ENCODE data around the gene MAFB. TPM values are rescaled to one million over a fixed set of nuclear protein-coding genes. Genes with fewer than 3 reads are reported as not detected.

MAFB gene
- total RNA-seq, 1 experiment from 2014 or later: 57.0 TPM

GRCh38 chr20:40688129-40689099, 622 bp downstream of the MAFB start:
- BruUV-seq (replicated peaks): no TSS peak
- Histone ChIP-seq H3K27ac (ENCODE audit: low read depth, low read length, poor library complexity, severe bottlenecking) (peak overlapping the region; percentile 68), H3K36me3 (ENCODE audit: insufficient read depth, low read length, poor library complexity, severe bottlenecking) (peaks cover 15% of the 10 kb centered on the region), H3K9me3 (ENCODE audit: low read depth, low read length, poor library complexity, severe bottlenecking) (no peaks in the 10 kb centered on the region), H3K27me3 (replicated peaks; ENCODE audit: insufficient read depth, low read depth, low read length, poor library complexity) (peaks cover 5% of the 10 kb centered on the region), H3K4me3 (ENCODE audit: low read depth, low read length, poor library complexity, severe bottlenecking) (peak overlapping the region; percentile 78), H3K4me1 (ENCODE audit: insufficient read depth, low read length, poor library complexity, severe bottlenecking) (peaks cover 15% of the 10 kb centered on the region)
- intact Hi-C loops (cut with micrococcal nuclease; ENCODE audit: unreplicated experiment): loop anchor here (5.0 to 10.0 kb wide), 4 partner anchors 36 to 1424 kb away; no protein-coding TSS in a partner anchor
- DNase-seq (ENCODE audit: low spot score): peak; percentile 44
- POLR2A ChIA-PET (ENCODE audit: low non-redundant PET): interaction anchor here (0.6 to 0.9 kb wide), 3 partner anchors 34 to 1928 kb away, joined by 3 read pairs; no protein-coding TSS in a partner anchor
- CTCF ChIA-PET: interaction anchor here (0.7 to 1.2 kb wide), 2 partner anchors 347 to 529 kb away, joined by 4 to 7 read pairs; no protein-coding TSS in a partner anchor
- TF ChIP-seq EZH2 (IDR thresholded peaks at IDR 0.05; ENCODE audit: borderline replicate concordance, low read depth, low read length, poor library complexity, severe bottlenecking) (no peak), CTCF (conservative IDR thresholded peaks at IDR 0.05; ENCODE audit: low read depth, low read length) (no peak)

- TF ChIP-seq EZH2 (IDR thresholded peaks at IDR 0.05; ENCODE audit: borderline replicate concordance, low read depth, low read length, poor library complexity, severe bottlenecking) (no peak), CTCF (conservative IDR thresholded peaks at IDR 0.05; ENCODE audit: low read depth, low read length) (no peak)
- CTCF ChIA-PET: no interaction called here
- intact Hi-C loops (cut with micrococcal nuclease; ENCODE audit: unreplicated experiment): loop anchor here (5.0 to 10.0 kb wide), 4 partner anchors 35 to 1423 kb away; no protein-coding TSS in a partner anchor
- H3K4me3 ChIP-seq (ENCODE audit: low read depth, low read length, poor library complexity, severe bottlenecking): peak overlapping the region; percentile 78
- DNase-seq (ENCODE audit: low spot score): peak; percentile 58
- peak overlapping the region; percentile 2 for H3K27ac ChIP-seq (ENCODE audit: low read depth, low read length, poor library complexity, severe bottlenecking)
- H3K9me3 ChIP-seq (ENCODE audit: low read depth, low read length, poor library complexity, severe bottlenecking): no peaks in the 10 kb centered on the region
- no TSS peak for BruUV-seq (replicated peaks)
- POLR2A ChIA-PET (ENCODE audit: low non-redundant PET): no interaction called here
- H3K36me3 ChIP-seq (ENCODE audit: insufficient read depth, low read length, poor library complexity, severe bottlenecking): peaks cover 15% of the 10 kb centered on the region
- H3K27me3 ChIP-seq (replicated peaks; ENCODE audit: insufficient read depth, low read depth, low read length, poor library complexity): peaks cover 5% of the 10 kb centered on the region
- peaks cover 15% of the 10 kb centered on the region for H3K4me1 ChIP-seq (ENCODE audit: insufficient read depth, low read length, poor library complexity, severe bottlenecking)
Observed at GRCh38 chr20:40687384-40688128, 1.5 kb downstream of the MAFB start.

- CTCF ChIA-PET: no interaction called here
- peak overlapping the region; percentile 78 for H3K4me3 ChIP-seq (ENCODE audit: low read depth, low read length, poor library complexity, severe bottlenecking)
- peak overlapping the region; percentile 2 for H3K27ac ChIP-seq (ENCODE audit: low read depth, low read length, poor library complexity, severe bottlenecking)
- peaks cover 15% of the 10 kb centered on the region for H3K36me3 ChIP-seq (ENCODE audit: insufficient read depth, low read length, poor library complexity, severe bottlenecking)
- H3K9me3 ChIP-seq (ENCODE audit: low read depth, low read length, poor library complexity, severe bottlenecking): no peaks in the 10 kb centered on the region
- TF ChIP-seq CTCF (conservative IDR thresholded peaks at IDR 0.05; ENCODE audit: low read depth, low read length) (no peak), EZH2 (IDR thresholded peaks at IDR 0.05; ENCODE audit: borderline replicate concordance, low read depth, low read length, poor library complexity, severe bottlenecking) (no peak)
- TSS peak; percentile 44 for BruUV-seq (replicated peaks)
- H3K4me1 ChIP-seq (ENCODE audit: insufficient read depth, low read length, poor library complexity, severe bottlenecking): peaks cover 15% of the 10 kb centered on the region
- POLR2A ChIA-PET (ENCODE audit: low non-redundant PET): no interaction called here
- no peak for DNase-seq (ENCODE audit: low spot score)
- intact Hi-C loops (cut with micrococcal nuclease; ENCODE audit: unreplicated experiment): loop anchor here (5.0 to 10.0 kb wide), 4 partner anchors 35 to 1422 kb away; no protein-coding TSS in a partner anchor
- H3K27me3 ChIP-seq (replicated peaks; ENCODE audit: insufficient read depth, low read depth, low read length, poor library complexity): peaks cover 5% of the 10 kb centered on the region
Observed at GRCh38 chr20:40686893-40687292, 2.1 kb downstream of the MAFB start.

Measured in A673 (cell line).